ENCODE measurements around the gene ST3GAL5. TPM values are rescaled to one million over a fixed set of nuclear protein-coding genes. Genes with fewer than 3 reads are reported as not detected.

ST3GAL5 gene
- total and polyA plus RNA-seq, 2 experiments from 2014 or later = 3.2 to 7.9 TPM

DNA sequence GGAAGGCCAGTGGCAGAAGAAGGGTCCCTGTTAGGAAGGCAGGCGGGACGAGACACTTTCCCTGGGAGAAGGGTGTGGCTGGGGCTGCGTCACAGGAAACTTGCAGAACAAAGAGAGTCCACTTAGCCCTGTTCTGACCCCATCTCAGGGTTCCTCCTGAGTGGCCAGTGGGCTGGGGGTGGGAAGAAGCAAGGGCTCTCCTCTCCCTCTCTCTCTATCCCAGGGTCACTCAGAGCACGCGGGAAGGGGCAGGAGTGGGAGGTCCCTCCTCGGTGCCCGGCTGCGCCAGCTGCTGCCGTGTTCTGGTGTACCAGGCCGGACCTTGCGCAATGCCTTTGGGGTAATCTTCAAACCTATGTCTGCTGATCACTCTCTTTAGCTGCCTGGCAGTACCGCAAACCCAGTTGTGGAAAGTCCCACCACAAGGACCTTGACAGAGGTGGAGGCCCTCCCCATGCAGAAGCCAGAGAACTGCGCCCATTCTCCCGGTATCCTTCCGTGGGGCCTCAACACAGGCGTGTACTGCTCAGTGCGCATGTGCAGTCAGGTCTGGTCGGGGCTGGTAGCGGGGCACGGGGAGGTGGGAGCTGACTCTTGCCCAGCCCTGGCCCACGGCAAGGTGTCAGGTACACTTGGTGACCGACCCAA lies 47.8 kb upstream of the ST3GAL5 start:
- ATAC-seq = peak; percentile 32
- no peak overlapping the region for H3K27ac ChIP-seq (ENCODE audit: low read depth)
- no peaks in the 10 kb centered on the region for H3K9me2 ChIP-seq (ENCODE audit: insufficient read depth)
- peaks cover 5% of the 10 kb centered on the region for H3K4me1 ChIP-seq (ENCODE audit: insufficient read depth)
- no peaks in the 10 kb centered on the region for H3K36me3 ChIP-seq (ENCODE audit: insufficient read depth)
- TF ChIP-seq JUNB (IDR thresholded peaks at IDR 0.05; ENCODE audit: unreplicated experiment) = no peak
- no peak for TF ChIP-seq POLR2AphosphoS5 (IDR thresholded peaks at IDR 0.05; ENCODE audit: low read depth)
- TF ChIP-seq, protein P1, sequence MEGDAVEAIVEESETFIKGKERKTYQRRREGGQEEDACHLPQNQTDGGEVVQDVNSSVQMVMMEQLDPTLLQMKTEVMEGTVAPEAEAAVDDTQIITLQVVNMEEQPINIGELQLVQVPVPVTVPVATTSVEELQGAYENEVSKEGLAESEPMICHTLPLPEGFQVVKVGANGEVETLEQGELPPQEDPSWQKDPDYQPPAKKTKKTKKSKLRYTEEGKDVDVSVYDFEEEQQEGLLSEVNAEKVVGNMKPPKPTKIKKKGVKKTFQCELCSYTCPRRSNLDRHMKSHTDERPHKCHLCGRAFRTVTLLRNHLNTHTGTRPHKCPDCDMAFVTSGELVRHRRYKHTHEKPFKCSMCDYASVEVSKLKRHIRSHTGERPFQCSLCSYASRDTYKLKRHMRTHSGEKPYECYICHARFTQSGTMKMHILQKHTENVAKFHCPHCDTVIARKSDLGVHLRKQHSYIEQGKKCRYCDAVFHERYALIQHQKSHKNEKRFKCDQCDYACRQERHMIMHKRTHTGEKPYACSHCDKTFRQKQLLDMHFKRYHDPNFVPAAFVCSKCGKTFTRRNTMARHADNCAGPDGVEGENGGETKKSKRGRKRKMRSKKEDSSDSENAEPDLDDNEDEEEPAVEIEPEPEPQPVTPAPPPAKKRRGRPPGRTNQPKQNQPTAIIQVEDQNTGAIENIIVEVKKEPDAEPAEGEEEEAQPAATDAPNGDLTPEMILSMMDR (conservative IDR thresholded peaks at IDR 0.05; ENCODE audit: low read depth in 2 of 2) = no peak
- no peak for TF ChIP-seq ZNF114 (CRISPR knock-in tag; IDR thresholded peaks at IDR 0.05)
- H3K4me2 ChIP-seq = peak overlapping the region; percentile 31; the same call in 1 of the 2 replicates
- H3F3A ChIP-seq (replicated peaks; ENCODE audit: low read depth) = no peaks in the 10 kb centered on the region
- no peaks in the 10 kb centered on the region for H3K27me3 ChIP-seq (ENCODE audit: insufficient read depth)
- no peak overlapping the region for H3K4me3 ChIP-seq
- no peak for DNase-seq (ENCODE audit: low spot score)
- no peaks in the 10 kb centered on the region; the same call in 2 of the 3 replicates for H3K36me3 Mint-ChIP-seq (ENCODE audit: low read depth)
- peaks cover 10% of the 10 kb centered on the region for H3K9me3 Mint-ChIP-seq
- H3K27ac Mint-ChIP-seq = 0 out of 2 replicates have a peak overlapping the region, but pooled peaks have one; percentile 37
- peak overlapping the region; percentile 30; the same call in 1 of the 2 replicates for H2AFZ ChIP-seq
- H3K79me2 ChIP-seq (replicated peaks; ENCODE audit: insufficient read depth) = no peaks in the 10 kb centered on the region
- H4K20me1 ChIP-seq (replicated peaks; ENCODE audit: insufficient read depth) = no peaks in the 10 kb centered on the region
- H3K4me1 Mint-ChIP-seq = peaks cover 12% of the 10 kb centered on the region
- H3K4me3 Mint-ChIP-seq = no peak overlapping the region
- H3K27me3 Mint-ChIP-seq (ENCODE audit: insufficient read depth, low read depth, poor library complexity) = peaks cover 2% of the 10 kb centered on the region

DNA sequence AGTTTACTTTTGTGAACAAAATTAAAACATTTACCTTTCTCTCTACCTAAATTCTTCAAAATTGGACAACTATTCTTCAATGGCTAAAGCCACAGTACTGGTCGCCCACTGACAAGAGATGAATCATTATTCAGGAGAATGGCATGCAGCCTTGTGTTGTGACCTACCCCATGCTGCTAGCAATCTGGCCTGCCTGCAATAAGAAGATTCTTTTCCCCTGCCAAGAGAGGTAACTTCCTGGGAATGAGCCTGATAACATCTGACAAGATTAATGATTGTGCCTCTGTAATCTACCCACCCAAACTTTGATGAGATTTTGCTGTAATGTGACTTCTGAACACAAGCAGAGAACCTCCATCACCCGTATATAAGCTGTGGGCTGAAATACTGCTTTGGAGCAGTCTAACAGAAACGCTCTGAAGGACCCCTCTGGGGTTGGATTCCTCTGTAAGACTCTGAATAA lies 47.0 kb upstream of the ST3GAL5 start:
- H3K9me2 ChIP-seq (ENCODE audit: insufficient read depth) = no peaks in the 10 kb centered on the region
- peaks cover 5% of the 10 kb centered on the region for H3K4me1 ChIP-seq (ENCODE audit: insufficient read depth)
- Mint-ChIP-seq H3K4me1 (peaks cover 12% of the 10 kb centered on the region), H3K27me3 (ENCODE audit: insufficient read depth, low read depth, poor library complexity) (peaks cover 2% of the 10 kb centered on the region), H3K9me3 (peaks cover 2% of the 10 kb centered on the region; the same call in 1 of the 3 replicates), H3K27ac (peak overlapping the region; percentile 37; the same call in 1 of the 2 replicates), H3K36me3 (ENCODE audit: low read depth) (no peaks in the 10 kb centered on the region), H3K4me3 (no peak overlapping the region)
- no peaks in the 10 kb centered on the region for H4K20me1 ChIP-seq (replicated peaks; ENCODE audit: insufficient read depth)
- ATAC-seq (peak; percentile 96), DNase-seq (ENCODE audit: low spot score) (peak; percentile 76)
- no peaks in the 10 kb centered on the region for H3F3A ChIP-seq (replicated peaks; ENCODE audit: low read depth)
- peak overlapping the region; percentile 31 for H3K4me2 ChIP-seq
- no peak overlapping the region for H2AFZ ChIP-seq
- H3K36me3 ChIP-seq (ENCODE audit: insufficient read depth) = no peaks in the 10 kb centered on the region
- no peaks in the 10 kb centered on the region for H3K27me3 ChIP-seq (ENCODE audit: insufficient read depth)
- no peak overlapping the region for H3K4me3 ChIP-seq
- no peak overlapping the region for H3K27ac ChIP-seq (ENCODE audit: low read depth)
- TF ChIP-seq STAT1 (IDR thresholded peaks at IDR 0.05; ENCODE audit: unreplicated experiment) = no peak
- no peak for TF ChIP-seq JUNB (IDR thresholded peaks at IDR 0.05; ENCODE audit: unreplicated experiment)
- TF ChIP-seq, protein P2, sequence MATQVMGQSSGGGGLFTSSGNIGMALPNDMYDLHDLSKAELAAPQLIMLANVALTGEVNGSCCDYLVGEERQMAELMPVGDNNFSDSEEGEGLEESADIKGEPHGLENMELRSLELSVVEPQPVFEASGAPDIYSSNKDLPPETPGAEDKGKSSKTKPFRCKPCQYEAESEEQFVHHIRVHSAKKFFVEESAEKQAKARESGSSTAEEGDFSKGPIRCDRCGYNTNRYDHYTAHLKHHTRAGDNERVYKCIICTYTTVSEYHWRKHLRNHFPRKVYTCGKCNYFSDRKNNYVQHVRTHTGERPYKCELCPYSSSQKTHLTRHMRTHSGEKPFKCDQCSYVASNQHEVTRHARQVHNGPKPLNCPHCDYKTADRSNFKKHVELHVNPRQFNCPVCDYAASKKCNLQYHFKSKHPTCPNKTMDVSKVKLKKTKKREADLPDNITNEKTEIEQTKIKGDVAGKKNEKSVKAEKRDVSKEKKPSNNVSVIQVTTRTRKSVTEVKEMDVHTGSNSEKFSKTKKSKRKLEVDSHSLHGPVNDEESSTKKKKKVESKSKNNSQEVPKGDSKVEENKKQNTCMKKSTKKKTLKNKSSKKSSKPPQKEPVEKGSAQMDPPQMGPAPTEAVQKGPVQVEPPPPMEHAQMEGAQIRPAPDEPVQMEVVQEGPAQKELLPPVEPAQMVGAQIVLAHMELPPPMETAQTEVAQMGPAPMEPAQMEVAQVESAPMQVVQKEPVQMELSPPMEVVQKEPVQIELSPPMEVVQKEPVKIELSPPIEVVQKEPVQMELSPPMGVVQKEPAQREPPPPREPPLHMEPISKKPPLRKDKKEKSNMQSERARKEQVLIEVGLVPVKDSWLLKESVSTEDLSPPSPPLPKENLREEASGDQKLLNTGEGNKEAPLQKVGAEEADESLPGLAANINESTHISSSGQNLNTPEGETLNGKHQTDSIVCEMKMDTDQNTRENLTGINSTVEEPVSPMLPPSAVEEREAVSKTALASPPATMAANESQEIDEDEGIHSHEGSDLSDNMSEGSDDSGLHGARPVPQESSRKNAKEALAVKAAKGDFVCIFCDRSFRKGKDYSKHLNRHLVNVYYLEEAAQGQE (IDR thresholded peaks at IDR 0.05; ENCODE audit: unreplicated experiment) = no peak
- TF ChIP-seq CREB1 (CRISPR knock-in tag; IDR thresholded peaks at IDR 0.05; ENCODE audit: low read depth) = no peak
- no peak for TF ChIP-seq ZNF331 (CRISPR knock-in tag; IDR thresholded peaks at IDR 0.05; ENCODE audit: low read depth)
- TF ChIP-seq, protein P1 (conservative IDR thresholded peaks at IDR 0.05; ENCODE audit: low read depth in 2 of 2) = no peak
- TF ChIP-seq POLR2AphosphoS5 (IDR thresholded peaks at IDR 0.05; ENCODE audit: low read depth) = no peak
- no peak for TF ChIP-seq NANOG (IDR thresholded peaks at IDR 0.05; ENCODE audit: borderline replicate concordance)
- TF ChIP-seq, protein P3, sequence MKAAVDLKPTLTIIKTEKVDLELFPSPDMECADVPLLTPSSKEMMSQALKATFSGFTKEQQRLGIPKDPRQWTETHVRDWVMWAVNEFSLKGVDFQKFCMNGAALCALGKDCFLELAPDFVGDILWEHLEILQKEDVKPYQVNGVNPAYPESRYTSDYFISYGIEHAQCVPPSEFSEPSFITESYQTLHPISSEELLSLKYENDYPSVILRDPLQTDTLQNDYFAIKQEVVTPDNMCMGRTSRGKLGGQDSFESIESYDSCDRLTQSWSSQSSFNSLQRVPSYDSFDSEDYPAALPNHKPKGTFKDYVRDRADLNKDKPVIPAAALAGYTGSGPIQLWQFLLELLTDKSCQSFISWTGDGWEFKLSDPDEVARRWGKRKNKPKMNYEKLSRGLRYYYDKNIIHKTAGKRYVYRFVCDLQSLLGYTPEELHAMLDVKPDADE (IDR thresholded peaks at IDR 0.05) = no peak
- TF ChIP-seq EZH2 (IDR thresholded peaks at IDR 0.05; ENCODE audit: low read depth, unreplicated experiment) = no peak
- H3K79me2 ChIP-seq (replicated peaks; ENCODE audit: insufficient read depth) = no peaks in the 10 kb centered on the region

Measured in GM23338 (cell line).